ENCODE data around the gene SUDS3.

- TF ChIP-seq POLR2A (IDR thresholded peaks at IDR 0.05) (no peak), CTCF (IDR thresholded peaks at IDR 0.05) (no peak)
Observed at GRCh38 chr12:118397708-118398440, 21.5 kb downstream of the SUDS3 start.

Measured in adrenal gland (tissue), 5 donors.